CD4-positive, alpha-beta T cell treated with Interleukin-21 for 1 hour (primary cell): Measurements from ENCODE around the gene PARN.
"Not testable (repeated sequence)": the region's sequence is repeated elsewhere in the genome, so short reads cannot be mapped to it uniquely, and the experiment has no call there.

ENCODE experiments used
- DNase-seq: peaks from one replicate; pipeline ENCODE4 v3.0.0-alpha.2; 2020

The PARN gene

GRCh38 chr16:14566599-14566998, 63.5 kb downstream of the PARN start:
- DNase-seq: no peak

- no peak for DNase-seq
These were observed 64.4 kb downstream of the PARN start for GRCh38 chr16:14565688-14566025.

- no peak for DNase-seq
These were observed 65.0 kb downstream of the PARN start for GRCh38 chr16:14564861-14565687.

GRCh38 chr16:14564323-14564722, 65.7 kb downstream of the PARN start:
- DNase-seq: no peak

GRCh38 chr16:14562691-14563491, 67.2 kb downstream of the PARN start:
- DNase-seq: no peak

- no peak for DNase-seq
These were observed 69.5 kb downstream of the PARN start for GRCh38 chr16:14560523-14560922.

- no peak for DNase-seq
These were observed 70.2 kb downstream of the PARN start for GRCh38 chr16:14559809-14560241.

GRCh38 chr16:14553447-14553846, 76.6 kb downstream of the PARN start:
- DNase-seq: no peak

GRCh38 chr16:14549789-14550153, 80.3 kb downstream of the PARN start:
- DNase-seq: no peak

- DNase-seq: no peak
These were observed 80.9 kb downstream of the PARN start for GRCh38 chr16:14548933-14549788.

GRCh38 chr16:14545346-14545884, 84.6 kb downstream of the PARN start:
- DNase-seq: no peak

GRCh38 chr16:14544846-14545245, 85.2 kb downstream of the PARN start:
- DNase-seq: not testable (repeated sequence)

GRCh38 chr16:14539631-14540030, 90.4 kb downstream of the PARN start:
- no peak for DNase-seq

GRCh38 chr16:14539156-14539555, 90.9 kb downstream of the PARN start:
- no peak for DNase-seq

- DNase-seq: no peak
These were observed 91.5 kb downstream of the PARN start for GRCh38 chr16:14538604-14539003.

- DNase-seq: no peak
These were observed 98.4 kb downstream of the PARN start for GRCh38 chr16:14531613-14532012.

GRCh38 chr16:14531101-14531500, 99.0 kb downstream of the PARN start:
- DNase-seq: no peak

- DNase-seq: no peak
These were observed 100.0 kb downstream of the PARN start for GRCh38 chr16:14530046-14530445.

GRCh38 chr16:14529010-14529669, 100.9 kb downstream of the PARN start:
- DNase-seq: peak; percentile 52

GRCh38 chr16:14528306-14528705, 101.8 kb downstream of the PARN start:
- no peak for DNase-seq

- no peak for DNase-seq
These were observed 102.5 kb downstream of the PARN start for GRCh38 chr16:14527411-14528044.

GRCh38 chr16:14525596-14525995, 104.5 kb downstream of the PARN start:
- DNase-seq: no peak
